OCI-LY7 (cell line): ENCODE measurements around the gene DSCAM.

Source experiments
- EZH2phosphoT487 ChIP-seq: fragments of 200-600 bp; sonication (generic); IDR thresholded peaks from 2 replicates; pipeline ENCODE4 v1.6.1; 2018; ENCODE audit warnings: low read depth, borderline replicate concordance, mild to moderate bottlenecking, mixed run types, antibody characterized with exemption, low read length, moderate library complexity, mixed read lengths
- TF ChIP-seq, protein P1 (sequence below): fragments of 200-600 bp; sonication (generic); conservative IDR thresholded peaks from 2 replicates; pipeline ENCODE4 v1.5.1; 2014; ENCODE audit warnings: mild to moderate bottlenecking, antibody characterized with exemption, low read length, moderate library complexity, mixed read lengths

DNA sequence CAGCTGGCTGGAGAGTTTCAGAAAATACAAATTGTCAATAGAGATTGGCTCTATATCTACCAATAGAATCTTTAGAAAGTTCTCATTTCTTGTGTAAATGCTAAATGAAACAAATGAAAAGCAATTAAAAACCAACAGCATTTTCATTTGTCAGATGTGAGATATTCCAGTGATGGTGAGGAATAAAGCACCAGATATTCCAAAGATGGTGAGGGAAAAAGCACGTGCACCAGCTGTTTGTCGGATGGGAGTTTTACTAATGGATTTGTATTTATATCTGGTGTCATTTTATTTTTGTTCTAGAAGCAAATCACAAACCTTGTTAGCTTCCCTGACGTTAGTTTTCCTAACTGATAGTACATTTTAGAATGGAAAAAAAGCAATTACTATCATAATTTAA, 790.9 kb downstream of the DSCAM start:
- TF ChIP-seq, protein P1, sequence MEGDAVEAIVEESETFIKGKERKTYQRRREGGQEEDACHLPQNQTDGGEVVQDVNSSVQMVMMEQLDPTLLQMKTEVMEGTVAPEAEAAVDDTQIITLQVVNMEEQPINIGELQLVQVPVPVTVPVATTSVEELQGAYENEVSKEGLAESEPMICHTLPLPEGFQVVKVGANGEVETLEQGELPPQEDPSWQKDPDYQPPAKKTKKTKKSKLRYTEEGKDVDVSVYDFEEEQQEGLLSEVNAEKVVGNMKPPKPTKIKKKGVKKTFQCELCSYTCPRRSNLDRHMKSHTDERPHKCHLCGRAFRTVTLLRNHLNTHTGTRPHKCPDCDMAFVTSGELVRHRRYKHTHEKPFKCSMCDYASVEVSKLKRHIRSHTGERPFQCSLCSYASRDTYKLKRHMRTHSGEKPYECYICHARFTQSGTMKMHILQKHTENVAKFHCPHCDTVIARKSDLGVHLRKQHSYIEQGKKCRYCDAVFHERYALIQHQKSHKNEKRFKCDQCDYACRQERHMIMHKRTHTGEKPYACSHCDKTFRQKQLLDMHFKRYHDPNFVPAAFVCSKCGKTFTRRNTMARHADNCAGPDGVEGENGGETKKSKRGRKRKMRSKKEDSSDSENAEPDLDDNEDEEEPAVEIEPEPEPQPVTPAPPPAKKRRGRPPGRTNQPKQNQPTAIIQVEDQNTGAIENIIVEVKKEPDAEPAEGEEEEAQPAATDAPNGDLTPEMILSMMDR = no peak
- no peak for TF ChIP-seq EZH2phosphoT487
